Kidney capillary endothelial cell (primary cell): ENCODE measurements around the gene FANCE.

ENCODE experiments used
- DNase-seq: peaks from one replicate; pipeline ENCODE4 v3.0.0-alpha.2; 2018; ENCODE audit warnings: low spot score

Gene FANCE

DNA sequence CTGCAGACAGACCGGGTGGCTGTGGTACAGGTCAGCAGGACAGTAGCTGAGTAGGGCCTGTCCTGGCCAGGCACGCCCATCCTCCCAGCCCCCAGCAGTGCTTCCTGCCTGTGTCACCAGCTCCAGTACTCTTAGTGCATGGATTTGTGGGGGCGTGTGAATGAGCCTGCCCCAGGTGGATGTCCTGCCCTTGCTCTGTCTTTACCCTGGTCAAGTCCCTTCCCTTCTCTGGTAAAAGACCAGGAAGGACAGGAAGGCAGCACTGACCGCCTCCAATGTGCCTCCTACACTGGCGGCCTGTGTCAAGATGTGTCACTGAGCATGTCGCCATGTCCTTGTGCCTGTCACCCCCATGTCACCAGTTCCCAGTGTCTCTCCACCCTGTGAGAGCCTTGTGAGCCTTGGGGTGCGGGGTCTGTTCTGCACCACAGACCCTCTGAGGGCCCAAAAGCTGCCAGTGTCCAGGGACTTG is 32.8 kb downstream of the FANCE start:
- no peak for DNase-seq

DNA sequence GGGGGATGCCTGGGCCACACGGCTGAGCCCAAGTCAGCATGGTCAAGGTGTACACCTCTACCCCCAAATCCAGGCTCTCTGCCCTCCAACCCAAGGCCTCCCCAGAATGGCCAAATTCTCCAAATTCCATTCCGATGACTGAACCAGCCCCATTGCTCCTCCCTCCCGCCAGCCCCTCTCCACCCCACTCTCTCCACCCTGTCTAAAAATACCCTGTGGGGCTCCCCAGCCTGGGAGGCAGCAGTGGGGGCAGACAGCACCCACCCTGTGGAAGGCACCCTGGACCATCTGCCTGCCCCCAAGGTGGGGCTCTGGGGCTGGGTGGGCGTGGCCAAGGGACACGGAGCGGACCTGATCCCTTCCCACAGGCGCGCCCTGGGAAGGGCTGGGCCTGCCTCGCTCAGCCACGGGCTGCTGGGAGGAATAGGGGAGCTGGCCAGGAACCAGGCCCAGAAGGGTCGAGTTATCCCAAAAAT is 33.3 kb downstream of the FANCE start:
- no peak for DNase-seq

DNA sequence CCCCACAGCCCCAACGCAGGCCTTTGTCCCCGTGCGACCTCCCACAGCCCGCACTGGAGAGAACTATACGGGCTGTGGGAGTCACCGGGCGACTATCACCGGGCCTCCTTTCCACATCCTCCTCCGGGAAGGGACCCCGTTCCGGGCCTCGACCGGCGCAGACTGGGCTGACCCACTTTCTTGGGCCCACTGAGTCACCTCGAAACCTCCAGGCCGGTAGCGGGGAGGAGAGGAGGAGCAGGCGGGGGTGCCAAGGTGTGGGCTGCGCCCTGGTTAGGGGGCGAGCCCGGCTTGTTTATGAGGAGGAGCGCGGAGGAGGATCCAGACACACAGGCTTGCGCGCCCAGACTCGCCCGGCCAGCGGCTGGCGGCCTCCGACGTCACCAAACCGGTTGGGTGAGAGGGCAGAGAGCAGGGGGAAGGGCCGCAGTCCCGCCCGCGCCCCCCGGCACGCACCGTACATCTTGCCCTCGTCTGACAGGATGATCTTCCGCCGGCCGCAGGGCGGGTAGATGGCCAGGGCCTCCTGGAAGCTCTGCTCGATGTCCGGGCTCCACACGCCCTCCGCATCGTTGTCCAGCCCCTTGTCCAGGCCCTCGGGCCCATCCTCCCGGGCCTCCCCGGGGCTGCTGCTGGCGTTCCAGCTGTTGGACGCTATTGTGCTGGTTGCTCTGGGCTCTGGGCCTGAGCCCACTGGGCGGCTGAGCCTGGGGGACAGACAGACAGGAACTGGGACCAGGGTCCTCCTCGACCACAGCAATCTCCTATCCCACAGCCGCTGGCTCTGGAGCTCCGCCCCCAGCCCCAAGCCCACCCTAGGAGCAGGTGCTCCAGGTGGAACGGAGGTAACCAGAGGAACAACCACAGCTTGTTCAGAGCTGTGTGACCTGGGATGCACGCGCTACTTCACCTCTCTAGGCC is 34.1 kb downstream of the FANCE start:
- no peak for DNase-seq

DNA sequence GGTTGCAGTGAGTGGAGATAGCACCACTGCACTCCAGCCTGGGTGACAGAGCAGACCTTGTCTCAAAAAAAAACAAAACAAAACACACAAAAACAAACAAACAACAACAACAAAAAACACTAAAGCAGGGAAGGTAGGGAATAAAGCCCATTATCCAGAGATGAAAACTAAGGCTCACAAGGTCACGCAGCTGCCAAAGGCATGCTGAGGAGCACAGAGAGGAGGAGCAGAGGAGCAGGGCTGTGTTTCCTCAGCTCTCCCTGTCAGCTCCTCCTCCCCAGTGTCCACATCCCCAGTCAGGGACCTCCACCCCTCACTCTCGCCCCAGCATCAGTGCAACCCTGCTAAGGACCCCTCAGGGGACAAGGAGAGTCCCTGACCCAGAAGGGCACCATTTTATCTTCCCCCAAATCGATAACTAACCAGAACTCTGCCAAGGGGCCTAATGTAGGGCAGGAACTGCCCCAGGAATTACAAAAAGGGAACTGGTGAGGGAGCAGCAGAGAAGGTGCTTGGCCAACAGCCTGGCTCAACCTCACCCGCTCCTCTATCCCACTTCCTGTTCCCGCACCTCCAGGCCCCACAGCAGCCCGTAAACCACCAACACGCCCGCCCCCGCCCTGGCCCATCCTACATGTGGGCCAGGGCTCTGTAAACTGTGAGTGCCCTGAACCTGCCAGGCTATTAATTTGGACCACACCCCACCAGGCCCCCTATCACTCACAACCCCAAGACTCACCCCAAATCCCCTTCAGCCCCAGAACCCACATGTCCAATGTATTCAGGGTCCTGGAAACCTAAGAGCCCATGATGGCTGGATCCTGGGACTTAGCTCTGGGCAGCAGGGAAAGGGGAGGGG is 35.7 kb downstream of the FANCE start:
- no peak for DNase-seq

DNA sequence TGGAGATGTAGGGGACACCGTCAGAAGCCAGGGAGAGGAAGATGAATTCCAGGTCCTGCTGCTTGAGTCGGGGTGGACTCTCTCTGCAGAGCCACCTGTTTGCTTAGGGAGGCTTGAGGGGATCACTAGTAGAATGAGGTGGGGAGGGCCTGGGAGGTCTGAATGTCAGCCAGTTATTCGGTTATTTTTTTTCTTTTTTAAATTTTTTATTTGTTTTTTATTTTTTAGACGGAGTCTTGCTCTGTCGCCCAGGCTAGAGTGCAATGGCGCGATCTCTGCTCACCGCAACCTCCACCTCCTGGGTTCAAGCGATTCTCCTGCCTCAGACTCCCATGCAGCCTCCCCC is 36.4 kb downstream of the FANCE start:
- DNase-seq: no peak

DNA sequence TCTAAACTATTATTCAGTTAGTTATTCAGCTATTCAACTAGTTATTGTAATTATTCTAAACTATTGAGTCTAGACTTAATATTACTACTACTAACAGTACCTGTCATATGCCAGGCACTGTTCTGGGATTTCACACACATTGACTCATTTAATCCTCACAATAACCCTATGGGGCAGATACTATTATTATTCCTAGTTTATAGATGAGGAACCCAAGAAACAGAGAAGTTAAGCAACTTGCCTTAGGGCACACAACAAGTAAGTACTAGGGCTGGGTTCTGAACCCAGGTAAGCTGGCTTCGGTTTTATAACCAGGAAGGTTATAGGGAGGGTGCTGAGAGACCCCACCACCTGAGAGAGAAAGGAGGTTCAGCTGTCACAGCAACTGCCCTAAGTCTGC is 36.9 kb downstream of the FANCE start:
- no peak for DNase-seq

DNA sequence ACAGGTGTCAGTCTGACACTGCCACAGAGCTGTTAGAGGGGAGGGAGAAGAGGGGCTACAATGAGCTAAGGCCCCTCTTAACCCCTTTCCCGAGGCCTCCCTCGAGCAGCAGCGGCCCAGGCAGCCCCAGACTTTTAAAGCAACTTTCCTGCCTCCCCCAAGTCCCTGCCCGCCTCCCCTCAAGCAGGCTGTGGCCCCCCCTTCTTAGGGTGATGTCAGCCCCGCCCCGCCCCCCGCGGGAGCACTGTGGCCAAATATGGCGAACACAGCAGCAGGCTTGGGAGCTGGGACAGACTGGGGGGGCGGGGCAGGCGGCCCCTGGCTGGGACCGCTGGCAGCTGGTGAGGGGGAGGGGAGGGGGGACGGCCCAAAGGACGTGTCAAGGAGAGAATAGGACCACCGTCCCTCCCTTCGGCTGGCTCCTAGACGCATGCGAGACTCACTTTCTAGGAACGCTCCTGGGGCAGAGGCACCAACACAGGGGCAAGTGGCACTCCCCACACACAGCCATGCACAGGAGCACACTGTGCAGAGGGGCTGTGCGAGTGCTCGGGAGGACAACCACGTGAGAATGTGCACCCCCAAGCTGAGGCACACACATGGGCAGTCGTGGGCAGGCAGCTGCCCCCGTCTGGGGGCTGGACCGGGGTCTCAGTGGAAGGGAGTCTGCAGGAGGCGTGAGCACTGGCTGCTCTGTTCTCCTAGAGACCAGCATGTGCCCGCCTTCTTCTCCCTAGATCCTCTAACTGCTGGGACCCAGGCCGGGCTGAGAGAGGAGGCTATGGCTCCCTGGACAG is 38.1 kb downstream of the FANCE start:
- no peak for DNase-seq

DNA sequence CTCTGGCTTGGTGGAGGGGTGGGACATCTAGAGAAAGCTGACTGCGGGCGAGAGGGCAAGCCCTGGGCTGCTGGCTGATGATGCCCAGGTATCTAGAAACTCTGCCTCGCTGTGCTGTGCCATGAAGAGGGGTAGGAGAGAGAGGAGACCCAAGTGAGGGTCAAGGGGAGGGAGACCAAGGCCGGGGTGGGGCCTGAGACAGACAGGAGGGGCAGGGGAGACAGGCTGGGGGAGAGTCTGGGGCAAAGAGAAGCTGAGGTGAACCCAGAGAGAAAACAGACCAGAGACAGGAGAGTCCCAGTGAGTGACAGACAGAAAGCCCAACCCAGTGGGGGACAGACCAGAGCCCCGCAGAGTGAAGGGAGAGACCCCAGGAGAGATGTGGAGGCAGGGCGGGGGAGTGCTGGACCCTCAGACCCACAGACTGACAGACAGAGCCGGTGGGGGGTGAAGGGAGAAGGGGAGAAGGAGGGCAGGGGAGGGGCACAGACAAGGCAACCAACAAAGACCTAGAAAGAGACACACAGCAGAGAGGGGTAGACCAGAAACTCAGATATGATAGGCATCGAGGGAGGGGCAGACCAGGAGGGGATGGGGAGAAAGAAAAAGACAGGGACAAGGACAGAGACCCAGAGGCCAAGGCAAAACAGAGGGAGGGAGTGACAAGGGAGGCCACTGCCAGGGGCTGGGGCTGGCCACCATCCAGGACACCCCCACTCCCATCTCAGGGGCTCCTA is 38.9 kb downstream of the FANCE start:
- DNase-seq: no peak

DNA sequence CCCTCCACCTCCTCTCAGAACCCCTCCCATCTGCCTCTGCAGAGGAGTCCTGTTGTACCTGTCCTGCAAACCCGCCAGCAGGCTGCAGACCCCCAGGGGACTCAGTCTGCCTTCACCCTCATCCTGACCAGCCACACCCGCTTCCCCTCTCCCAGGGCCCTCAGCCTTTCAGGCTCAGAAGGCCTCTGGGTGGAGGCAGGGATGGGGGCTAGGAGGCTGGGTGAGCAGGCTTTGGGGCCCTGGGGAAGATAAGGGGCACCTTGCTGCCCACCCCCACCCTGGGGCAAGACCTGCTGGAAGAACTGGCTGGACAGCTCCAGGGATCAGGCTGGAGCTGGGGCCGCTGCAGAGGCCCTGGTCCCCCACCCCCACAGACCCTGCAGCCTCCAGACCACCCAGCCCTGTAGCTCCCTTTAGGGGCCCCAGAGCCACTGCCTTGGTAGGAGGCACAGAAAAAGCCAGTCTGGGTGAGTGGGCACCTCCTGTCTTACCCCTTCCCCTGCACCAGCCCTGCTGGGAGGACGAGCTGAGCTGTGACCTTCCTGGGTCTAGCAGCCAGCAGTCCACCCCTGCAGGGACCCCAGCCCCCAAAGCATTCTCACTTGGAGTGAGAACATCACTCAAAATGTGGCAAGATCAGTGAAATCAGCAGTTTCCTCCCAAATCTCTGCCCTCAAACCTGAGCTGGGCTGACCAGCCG is 39.6 kb downstream of the FANCE start:
- DNase-seq: no peak

DNA sequence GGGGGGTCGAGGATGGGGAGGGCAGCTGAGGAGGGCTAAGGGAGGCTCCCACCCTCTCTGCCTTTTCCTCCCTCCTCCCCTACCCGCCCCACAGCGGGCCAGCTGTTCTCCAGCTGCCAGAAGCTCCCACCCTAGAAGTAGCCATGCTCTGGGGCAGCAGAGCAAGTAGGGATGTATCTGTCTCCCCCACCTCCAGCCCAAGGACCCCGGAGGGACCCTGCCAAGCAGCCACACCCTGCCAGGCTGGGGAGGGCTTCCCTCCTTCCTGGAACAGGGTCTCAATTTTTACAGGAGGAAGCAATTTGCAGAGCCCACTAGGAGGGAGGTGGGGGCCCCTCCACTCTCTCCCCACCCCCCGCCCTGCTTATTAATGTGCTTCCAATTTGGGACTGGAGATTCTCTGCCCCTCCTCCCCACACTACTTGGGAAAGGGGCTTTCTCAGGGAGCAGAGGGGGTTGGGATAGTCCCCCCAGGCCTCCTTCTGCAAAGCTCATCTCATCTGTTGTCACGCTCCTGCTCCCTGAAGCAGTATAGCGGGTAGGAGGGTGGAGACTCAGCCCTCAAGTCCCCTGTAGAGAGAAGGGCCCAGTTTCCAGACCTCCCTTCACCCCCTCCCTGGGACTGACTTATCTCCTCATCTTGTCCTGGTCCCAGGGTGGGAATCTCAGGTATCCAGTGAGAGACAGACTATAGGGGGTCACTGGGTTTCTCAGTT is 40.3 kb downstream of the FANCE start:
- no peak for DNase-seq

DNA sequence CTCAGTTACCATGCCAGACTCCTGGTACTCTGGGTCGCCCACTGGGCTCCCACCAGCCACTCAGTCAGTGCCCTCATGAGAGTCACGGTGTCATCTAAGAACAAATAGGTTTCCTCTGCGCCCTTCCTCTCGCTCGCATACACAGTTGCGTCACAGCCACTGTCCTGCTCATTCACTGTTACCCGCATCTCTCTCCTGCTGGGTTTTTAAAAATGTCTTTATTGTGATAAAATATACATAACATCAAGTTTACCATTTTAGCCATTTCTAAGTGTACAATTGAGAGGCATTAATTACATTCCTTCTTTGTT is 40.8 kb downstream of the FANCE start:
- DNase-seq: no peak

DNA sequence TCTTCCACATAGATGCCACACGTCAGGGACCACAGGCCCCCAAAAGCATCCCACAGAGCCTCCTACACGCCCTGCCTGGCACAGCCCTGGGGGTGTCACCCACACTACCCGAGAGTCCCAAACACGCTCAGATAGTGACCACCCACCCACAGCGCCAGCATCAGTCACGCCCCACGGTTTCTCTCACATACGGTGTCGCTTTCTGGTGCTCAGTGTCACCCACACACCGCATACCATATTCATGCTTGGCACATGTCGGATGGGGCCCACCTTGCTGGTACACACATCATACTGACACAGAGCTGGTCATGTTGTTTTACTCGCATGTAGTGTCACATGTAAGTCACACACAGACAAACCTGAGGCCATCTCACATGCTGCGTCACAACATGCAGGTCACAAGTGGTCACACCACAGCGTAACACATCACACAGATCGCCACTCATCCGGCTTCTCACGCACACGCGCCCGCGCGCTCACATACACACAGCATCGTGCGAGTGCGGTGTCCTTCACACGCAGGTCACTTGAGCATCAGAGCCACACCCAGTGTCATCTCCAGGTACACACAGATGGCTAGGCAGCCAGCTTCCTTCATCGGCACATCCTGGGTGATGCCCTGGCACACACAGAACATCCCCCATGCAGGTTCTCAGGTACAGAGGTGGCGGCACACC is 41.3 kb downstream of the FANCE start:
- DNase-seq: no peak

DNA sequence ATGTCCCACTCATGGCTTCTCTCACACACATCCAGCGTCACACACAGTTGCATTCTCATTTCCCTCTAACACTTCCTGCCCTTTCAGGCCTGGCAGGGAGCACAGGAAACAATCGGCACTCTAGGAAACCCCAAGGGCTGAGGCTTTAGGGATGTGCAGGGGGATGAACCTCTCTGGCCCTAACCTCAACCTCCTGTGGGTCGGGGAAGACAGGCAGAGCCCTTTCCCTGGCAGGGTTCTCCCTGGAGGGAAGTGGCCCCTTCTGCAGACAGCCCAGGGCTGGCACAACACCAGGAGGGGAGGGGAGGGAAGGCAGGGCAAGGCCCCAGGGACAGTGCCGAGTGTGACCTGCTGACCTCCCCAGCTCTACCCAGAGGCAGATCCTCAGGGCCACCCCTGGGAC is 42.0 kb downstream of the FANCE start:
- peak; percentile 63 for DNase-seq

DNA sequence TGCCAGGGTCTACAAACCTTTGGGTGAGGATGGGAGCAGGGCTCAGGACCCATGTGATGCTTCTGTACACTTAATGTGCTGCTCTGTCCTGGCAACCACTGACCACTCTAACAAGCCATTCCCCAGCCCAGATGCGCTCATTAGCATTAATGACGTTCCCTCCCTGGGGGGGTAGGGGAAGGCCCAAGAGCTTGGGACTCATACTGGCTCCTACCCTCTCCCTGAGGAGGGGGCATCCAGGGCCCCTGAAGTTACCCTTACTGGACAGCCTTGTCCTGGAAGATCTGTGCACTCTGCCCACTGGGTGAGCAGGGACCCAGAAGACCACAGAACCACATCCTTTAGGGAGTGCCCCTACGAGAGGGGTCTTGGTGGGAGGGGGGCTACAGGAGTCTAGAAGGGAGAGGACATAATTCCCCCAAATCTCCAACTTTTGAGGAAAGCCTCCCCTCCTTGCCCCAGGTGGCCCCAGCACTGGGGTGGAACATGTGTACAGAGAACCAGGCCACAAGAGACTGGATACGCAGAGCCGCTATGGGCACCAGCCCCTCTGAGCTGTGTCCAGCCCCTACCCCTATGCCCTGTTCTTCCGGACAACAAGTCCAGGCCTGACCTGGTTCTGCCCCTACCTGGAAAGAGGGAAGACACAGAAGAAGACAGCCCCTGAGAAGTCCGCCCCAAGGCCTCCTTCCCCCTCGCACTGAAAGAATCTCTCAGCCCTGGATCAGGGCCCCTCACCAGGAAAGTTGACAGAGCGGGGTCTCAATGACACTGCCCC is 43.3 kb downstream of the FANCE start:
- no peak for DNase-seq

DNA sequence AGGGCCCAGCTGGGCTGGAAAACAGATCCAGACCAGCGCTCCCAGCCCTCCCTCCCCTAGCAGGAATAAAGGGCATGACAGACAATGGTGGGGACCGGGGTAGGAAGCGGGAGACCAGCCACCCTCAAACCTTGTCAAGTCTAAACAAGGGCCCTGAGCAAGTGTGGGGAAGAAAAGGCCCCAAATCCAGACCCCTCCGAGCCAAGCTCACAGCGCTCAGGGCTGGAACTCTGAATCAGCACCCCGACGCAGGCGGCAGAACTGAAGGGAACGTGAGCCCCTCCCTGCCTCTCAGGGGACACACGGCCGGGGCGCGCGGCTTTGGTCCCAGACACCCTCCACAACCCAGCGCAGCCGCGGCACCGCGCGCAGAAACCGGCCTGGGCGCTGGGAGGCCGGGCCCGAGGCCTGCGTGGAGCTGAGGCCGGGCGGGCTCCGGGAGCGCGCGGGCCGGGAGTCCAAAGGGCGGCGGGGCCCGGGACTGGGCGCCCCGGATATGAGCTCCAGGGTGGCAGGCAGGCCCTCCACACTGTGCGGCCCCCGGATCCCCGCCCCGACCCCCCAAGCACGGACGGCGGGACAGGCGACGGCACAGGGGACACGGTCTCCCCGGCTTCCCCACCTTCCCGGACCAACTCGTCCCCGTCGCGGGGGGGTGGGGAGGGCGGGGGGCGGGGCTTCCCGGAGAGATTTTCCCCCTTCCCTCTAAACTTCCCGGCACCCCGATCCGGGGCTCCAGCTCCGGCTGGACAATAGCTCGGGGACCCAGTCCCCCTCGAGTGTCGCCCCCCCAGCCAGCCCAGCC is 44.1 kb downstream of the FANCE start:
- DNase-seq: no peak

DNA sequence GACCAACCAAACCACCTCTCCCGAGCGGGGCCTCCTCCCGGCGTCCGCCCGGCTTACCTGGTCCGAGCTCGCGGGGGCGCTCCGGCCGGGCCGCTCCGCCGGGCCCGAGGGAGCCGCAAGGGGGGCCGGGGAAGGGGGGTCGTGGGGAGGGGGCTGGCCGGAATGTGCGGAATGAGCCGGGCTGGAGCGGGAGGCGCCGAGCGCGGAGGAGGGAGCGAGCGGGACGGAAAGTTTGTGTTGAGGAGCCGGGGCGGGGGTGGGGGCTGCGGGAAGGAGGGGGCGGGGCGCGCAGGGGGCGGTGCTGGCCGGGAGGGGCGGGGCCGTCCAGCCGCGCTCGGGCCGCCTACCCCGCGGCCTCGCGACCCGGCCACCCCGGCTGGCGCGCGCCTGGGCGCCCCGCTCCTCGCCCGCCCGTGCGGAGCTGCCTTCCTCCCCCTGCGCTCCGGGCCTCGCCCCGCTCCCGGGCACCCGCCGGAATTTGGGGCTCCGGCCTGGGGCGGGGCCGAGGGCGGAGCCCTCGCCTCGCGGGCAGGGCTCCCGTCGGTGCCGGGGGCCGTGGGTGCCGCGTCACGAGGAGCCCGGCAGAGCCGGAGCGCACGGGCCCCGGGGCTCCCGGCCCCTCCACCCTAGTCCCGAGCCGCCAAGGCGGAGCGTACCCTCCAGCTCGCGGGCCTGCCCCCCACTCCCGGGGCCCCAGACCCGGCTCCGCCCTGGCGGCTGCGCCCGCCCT is 44.9 kb downstream of the FANCE start, which contains the start of gene TEAD3:
TEAD3 (minus strand) TSS at position 239 of the 730 bp plus-strand sequence.
- DNase-seq: no peak
